ENCODE results near the gene CYP2A7.

- no peak for TF ChIP-seq POLR2A (IDR thresholded peaks at IDR 0.05)
- no peak for TF ChIP-seq CTCF (IDR thresholded peaks at IDR 0.05)
These were observed 38.4 kb upstream of the CYP2A7 start for GRCh38 chr19:40920300-40921004.
